ENCODE data around the gene DNAJC15.

The DNAJC15 gene

GRCh38 chr13:43157796-43158195 is 134.4 kb downstream of the DNAJC15 start:
- no peak for DNase-seq (ENCODE audit: low read depth)

- DNase-seq (ENCODE audit: low read depth) = no peak
These were observed 135.1 kb downstream of the DNAJC15 start for GRCh38 chr13:43158516-43158915.

- DNase-seq (ENCODE audit: low read depth) = no peak
These were observed 135.7 kb downstream of the DNAJC15 start for GRCh38 chr13:43159026-43159461.
